ENCODE results near the gene RASSF5.

DNA sequence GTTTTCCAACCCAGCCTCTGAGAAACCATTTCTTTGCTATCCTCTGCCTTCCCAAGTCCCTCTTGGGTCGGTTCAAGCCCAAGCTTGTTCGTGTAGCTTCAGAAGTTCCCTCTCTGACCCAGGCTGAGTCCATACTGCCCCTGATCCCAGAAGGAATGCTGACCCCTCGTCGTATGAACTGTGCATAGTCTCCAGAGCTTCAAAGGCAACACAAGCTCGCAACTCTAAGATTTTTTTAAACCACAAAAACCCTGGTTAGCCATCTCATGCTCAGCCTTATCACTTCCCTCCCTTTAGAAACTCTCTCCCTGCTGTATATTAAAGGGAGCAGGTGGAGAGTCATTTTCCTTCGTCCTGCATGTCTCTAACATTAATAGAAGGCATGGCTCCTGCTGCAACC, 81.2 kb downstream of the RASSF5 start:
- TF ChIP-seq CTCF (IDR thresholded peaks at IDR 0.05; ENCODE audit: poor library complexity): no peak
- no peak for TF ChIP-seq EZH2 (IDR thresholded peaks at IDR 0.05; ENCODE audit: borderline replicate concordance)
- TF ChIP-seq EZH2phosphoT487 (IDR thresholded peaks at IDR 0.05; ENCODE audit: low read depth, severe bottlenecking, unreplicated experiment): no peak

Measured in hepatocyte (in vitro differentiated cells).